ENCODE data around the gene RFX2. TPM values are rescaled to one million over a fixed set of nuclear protein-coding genes. Genes with fewer than 3 reads are reported as not detected.

RFX2 gene
- total and polyA plus RNA-seq, 9 of the 15 experiments (the other 6 are each of a cell fraction or from before 2014, with no cell fraction given), result 3.6 to 18.7 (median 8.7) TPM

DNA sequence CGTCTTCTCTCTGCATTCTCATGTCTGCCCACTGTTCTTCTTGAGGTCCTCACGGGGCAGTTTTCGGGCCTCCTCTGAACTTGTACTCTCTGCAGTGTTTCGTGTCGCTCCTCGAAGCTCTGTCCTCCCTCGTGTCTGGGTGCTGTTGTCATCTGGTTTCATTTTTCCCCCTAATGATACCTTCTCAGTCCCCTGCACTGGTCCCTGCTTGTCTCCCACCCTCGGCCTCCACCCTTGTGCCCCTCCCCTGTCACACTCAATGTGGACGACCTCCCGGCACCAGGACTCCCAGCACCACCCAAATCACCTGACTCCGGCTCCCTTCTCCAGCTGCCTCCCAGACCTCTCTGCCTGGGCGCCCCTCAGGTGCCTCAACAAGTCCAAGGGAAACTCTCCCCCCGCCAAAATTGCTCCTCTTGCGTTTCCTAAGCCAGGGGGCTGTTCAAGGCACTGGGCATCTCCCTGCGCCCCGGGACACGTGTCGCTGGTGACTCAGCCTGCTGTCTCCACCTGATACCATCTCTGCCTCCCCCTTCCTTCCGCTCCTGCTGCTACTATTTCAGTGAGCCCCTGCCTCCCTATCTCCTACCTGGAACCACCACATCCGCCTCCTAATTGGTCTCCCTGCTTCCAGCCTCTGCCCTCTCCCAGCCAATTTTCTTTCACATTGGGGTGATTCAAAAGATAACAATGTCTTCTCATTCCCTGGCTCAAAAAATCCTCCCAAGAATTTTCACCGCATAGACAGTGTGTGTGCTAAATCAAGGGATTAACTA, 49.5 kb downstream of the RFX2 start (continued):
- TF ChIP-seq, protein P1, sequence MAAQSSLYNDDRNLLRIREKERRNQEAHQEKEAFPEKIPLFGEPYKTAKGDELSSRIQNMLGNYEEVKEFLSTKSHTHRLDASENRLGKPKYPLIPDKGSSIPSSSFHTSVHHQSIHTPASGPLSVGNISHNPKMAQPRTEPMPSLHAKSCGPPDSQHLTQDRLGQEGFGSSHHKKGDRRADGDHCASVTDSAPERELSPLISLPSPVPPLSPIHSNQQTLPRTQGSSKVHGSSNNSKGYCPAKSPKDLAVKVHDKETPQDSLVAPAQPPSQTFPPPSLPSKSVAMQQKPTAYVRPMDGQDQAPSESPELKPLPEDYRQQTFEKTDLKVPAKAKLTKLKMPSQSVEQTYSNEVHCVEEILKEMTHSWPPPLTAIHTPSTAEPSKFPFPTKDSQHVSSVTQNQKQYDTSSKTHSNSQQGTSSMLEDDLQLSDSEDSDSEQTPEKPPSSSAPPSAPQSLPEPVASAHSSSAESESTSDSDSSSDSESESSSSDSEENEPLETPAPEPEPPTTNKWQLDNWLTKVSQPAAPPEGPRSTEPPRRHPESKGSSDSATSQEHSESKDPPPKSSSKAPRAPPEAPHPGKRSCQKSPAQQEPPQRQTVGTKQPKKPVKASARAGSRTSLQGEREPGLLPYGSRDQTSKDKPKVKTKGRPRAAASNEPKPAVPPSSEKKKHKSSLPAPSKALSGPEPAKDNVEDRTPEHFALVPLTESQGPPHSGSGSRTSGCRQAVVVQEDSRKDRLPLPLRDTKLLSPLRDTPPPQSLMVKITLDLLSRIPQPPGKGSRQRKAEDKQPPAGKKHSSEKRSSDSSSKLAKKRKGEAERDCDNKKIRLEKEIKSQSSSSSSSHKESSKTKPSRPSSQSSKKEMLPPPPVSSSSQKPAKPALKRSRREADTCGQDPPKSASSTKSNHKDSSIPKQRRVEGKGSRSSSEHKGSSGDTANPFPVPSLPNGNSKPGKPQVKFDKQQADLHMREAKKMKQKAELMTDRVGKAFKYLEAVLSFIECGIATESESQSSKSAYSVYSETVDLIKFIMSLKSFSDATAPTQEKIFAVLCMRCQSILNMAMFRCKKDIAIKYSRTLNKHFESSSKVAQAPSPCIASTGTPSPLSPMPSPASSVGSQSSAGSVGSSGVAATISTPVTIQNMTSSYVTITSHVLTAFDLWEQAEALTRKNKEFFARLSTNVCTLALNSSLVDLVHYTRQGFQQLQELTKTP (IDR thresholded peaks at IDR 0.05; ENCODE audit: low read depth in 1 of 2, partially characterized antibody in 2 of 2), result peak; percentile 62 to 87
- TF ChIP-seq ZNF12 (CRISPR knock-in tag; IDR thresholded peaks at IDR 0.05), result peak; percentile 63; the same call in 1 of the 2 replicates
- TF ChIP-seq PYGO2 (tag; IDR thresholded peaks at IDR 0.05), result no peak
- TF ChIP-seq, protein P2, sequence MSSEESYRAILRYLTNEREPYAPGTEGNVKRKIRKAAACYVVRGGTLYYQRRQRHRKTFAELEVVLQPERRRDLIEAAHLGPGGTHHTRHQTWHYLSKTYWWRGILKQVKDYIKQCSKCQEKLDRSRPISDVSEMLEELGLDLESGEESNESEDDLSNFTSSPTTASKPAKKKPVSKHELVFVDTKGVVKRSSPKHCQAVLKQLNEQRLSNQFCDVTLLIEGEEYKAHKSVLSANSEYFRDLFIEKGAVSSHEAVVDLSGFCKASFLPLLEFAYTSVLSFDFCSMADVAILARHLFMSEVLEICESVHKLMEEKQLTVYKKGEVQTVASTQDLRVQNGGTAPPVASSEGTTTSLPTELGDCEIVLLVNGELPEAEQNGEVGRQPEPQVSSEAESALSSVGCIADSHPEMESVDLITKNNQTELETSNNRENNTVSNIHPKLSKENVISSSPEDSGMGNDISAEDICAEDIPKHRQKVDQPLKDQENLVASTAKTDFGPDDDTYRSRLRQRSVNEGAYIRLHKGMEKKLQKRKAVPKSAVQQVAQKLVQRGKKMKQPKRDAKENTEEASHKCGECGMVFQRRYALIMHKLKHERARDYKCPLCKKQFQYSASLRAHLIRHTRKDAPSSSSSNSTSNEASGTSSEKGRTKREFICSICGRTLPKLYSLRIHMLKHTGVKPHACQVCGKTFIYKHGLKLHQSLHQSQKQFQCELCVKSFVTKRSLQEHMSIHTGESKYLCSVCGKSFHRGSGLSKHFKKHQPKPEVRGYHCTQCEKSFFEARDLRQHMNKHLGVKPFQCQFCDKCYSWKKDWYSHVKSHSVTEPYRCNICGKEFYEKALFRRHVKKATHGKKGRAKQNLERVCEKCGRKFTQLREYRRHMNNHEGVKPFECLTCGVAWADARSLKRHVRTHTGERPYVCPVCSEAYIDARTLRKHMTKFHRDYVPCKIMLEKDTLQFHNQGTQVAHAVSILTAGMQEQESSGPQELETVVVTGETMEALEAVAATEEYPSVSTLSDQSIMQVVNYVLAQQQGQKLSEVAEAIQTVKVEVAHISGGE (CRISPR knock-in tag; IDR thresholded peaks at IDR 0.05), result peak in 1 of 3 experiments; percentile 21; a peak in 1 of 6 replicates
- TF ChIP-seq TAF7 (tag; IDR thresholded peaks at IDR 0.05), result 0 out of 2 replicates have a peak, but pooled peaks have one; percentile 7
- peak; percentile 95 for TF ChIP-seq GATA2 (CRISPR knock-in tag; IDR thresholded peaks at IDR 0.05)
- TF ChIP-seq JUND (IDR thresholded peaks at IDR 0.05; ENCODE audit: borderline replicate concordance, low read depth, low read length), result peak; percentile 100
- TF ChIP-seq JUND (tag; IDR thresholded peaks at IDR 0.05; ENCODE audit: borderline replicate concordance, low read depth, low read length), result peak; percentile 98; the same call in 2 of the 3 replicates
